Mucosa of gallbladder (tissue), 1 donor: ENCODE measurements around the gene ZDHHC4. TPM values are rescaled to one million over a fixed set of nuclear protein-coding genes. Genes with fewer than 3 reads are reported as not detected.
"Not testable (repeated sequence)": the region's sequence is repeated elsewhere in the genome, so short reads cannot be mapped to it uniquely, and the experiment has no call there.

ENCODE experiments used
- DNase-seq: peaks from one replicate; pipeline ENCODE4 v3.0.0-alpha.2; 2020; ENCODE audit warnings: low spot score
- total RNA-seq: library from RNA; stranded (reverse); gene quantifications from one replicate; pipeline ENCODE4 v1.2.1, GENCODE V29; 2021
- donor health status: DM: no; HTN: no; CAD: no.

Gene ZDHHC4
- total RNA-seq, 1 donor from 2014 or later, result 64.9 TPM

GRCh38 chr7:6634971-6635370, 57.7 kb downstream of the ZDHHC4 start:
- not testable (repeated sequence) for DNase-seq

- DNase-seq, result peak; percentile 39
Observed at GRCh38 chr7:6636741-6637543, 59.7 kb downstream of the ZDHHC4 start, which contains the start of gene ZNF316. Gene ZNF316 (plus strand): TSS chr7:6637318. CDS start chr7:6642410, 5,092 bp downstream.

DNA sequence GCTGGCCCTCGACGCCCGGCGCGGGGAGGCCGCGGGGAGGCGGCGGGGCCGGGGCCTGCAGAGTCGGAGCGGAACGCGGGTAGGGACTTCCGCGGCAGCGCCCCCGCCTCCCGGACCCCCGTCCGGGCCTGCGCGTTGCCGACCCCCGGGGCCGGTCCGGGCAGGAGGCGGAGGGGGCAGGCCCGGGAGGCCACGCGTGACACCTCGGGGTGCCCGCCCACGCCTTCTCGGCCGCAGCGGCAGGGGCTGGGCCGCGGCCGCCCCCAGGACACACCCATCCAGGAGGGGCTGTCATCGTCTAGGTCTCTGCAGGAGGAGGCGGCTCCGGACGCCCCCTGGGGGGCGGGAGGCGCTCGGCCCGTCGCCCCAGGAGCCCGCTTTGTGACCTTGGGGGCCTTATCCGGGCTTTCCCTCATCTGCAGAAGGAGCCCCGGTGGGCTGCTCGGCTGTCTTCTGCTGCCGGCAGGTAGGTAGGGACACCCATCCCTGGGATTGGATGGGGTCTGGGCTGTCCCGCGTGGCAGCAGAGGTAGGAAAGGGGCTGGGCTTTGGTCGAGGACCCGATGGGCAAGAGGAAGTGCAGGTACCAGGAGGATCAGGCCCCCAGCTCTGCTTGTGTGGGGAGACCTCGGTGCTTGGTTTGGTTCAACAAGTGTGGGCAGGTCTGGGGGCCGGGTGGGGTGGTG, 60.4 kb downstream of the ZDHHC4 start:
- no peak for DNase-seq

Other genes starting within 250 kb of the ZDHHC4 start
- gene FAM220A, start 228.5 kb upstream of the ZDHHC4 start, total RNA-seq, result 20.1 TPM
- gene RAC1, start 202.9 kb upstream of the ZDHHC4 start, total RNA-seq, result 276 TPM
- 28.8 TPM for gene DAGLB, start 129.5 kb upstream of the ZDHHC4 start, total RNA-seq
- gene KDELR2, start 93.3 kb upstream of the ZDHHC4 start, total RNA-seq, result 188 TPM
- 0.86 TPM for gene GRID2IP, start 26.0 kb upstream of the ZDHHC4 start, total RNA-seq
- gene INTS15, start 12.6 kb downstream of the ZDHHC4 start, total RNA-seq, result 32.1 TPM
- 11.2 TPM for gene ZNF853, start 38.2 kb downstream of the ZDHHC4 start, total RNA-seq
- gene ZNF316, start 59.9 kb downstream of the ZDHHC4 start, total RNA-seq, result 37.3 TPM
- gene ZNF12, start 129.5 kb downstream of the ZDHHC4 start, total RNA-seq, result 28.3 TPM
- gene RSPH10B2, start 176.6 kb downstream of the ZDHHC4 start, total RNA-seq, result 0.09 TPM
- gene CCZ1B, start 248.8 kb downstream of the ZDHHC4 start, total RNA-seq, result 47.2 TPM